Spleen (tissue), 11 donors: ENCODE results near the gene HSPB8. TPM values are rescaled to one million over a fixed set of nuclear protein-coding genes. Genes with fewer than 3 reads are reported as not detected.

Source experiments
- DNase-seq: peaks from one replicate; pipeline ENCODE4 v3.0.0-alpha.2; 2020
- H3K27ac ChIP-seq, 8 donors: fragments of 200-600 bp; sonication (generic) in 7 of 8; 1 replicate in 4 of 8; 2 replicates in 4 of 8; pipeline versions ENCODE4 v1.5.0 to v1.8.0; 2016 to 2021; ENCODE audit warnings: inconsistent platforms in 4 of 8, mild to moderate bottlenecking in 4 of 8, moderate library complexity in 1 of 8
- H3K27me3 ChIP-seq, 7 donors: fragments of 200-600 bp; sonication (generic) in 6 of 7; replicated peaks in 1 of 7; 1 replicate in 4 of 7; 2 replicates in 3 of 7; pipeline versions ENCODE4 v1.5.0 to v1.8.0; 2016 to 2021; ENCODE audit warnings: inconsistent platforms in 3 of 7, mild to moderate bottlenecking in 1 of 7
- H3K36me3 ChIP-seq, 6 donors: fragments of 200-600 bp; sonication (generic) in 5 of 6; 1 replicate in 4 of 6; 2 replicates in 2 of 6; pipeline versions ENCODE4 v1.5.0 to v1.8.0; 2016 to 2021; ENCODE audit warnings: inconsistent platforms in 2 of 6
- H3K4me1 ChIP-seq, 6 donors: fragments of 200-600 bp; sonication (generic) in 5 of 6; 1 replicate in 3 of 6; 2 replicates in 3 of 6; pipeline versions ENCODE4 v1.5.0 to v1.8.0; 2016 to 2021; ENCODE audit warnings: inconsistent platforms in 3 of 6
- H3K4me3 ChIP-seq, 8 donors: fragments of 200-600 bp; sonication (generic) in 7 of 8; 1 replicate in 4 of 8; 2 replicates in 4 of 8; pipeline versions ENCODE4 v1.5.0 to v1.8.0; 2016 to 2021; ENCODE audit warnings: inconsistent platforms in 4 of 8, mild to moderate bottlenecking in 4 of 8, moderate library complexity in 2 of 8
- H3K9me3 ChIP-seq, 8 donors: fragments of 200-600 bp; sonication (generic) in 7 of 8; 1 replicate in 4 of 8; 2 replicates in 4 of 8; pipeline versions ENCODE4 v1.5.0 to v1.8.0; 2016 to 2021; ENCODE audit warnings: inconsistent platforms in 4 of 8
- POLR2A ChIP-seq, 3 donors: fragments of 450-650 bp; IDR thresholded peaks; one replicate each; pipeline ENCODE4 v1.5.1; 2017; ENCODE audit warnings: antibody characterized with exemption in 3 of 3, mild to moderate bottlenecking in 1 of 3
- POLR2AphosphoS5 ChIP-seq, 3 donors: sonication (generic); formaldehyde crosslinking; IDR thresholded peaks; one replicate each; pipeline ENCODE4 v1.5.1; 2017; ENCODE audit warnings: antibody characterized with exemption in 3 of 3
- WGBS, 5 donors: extraction: QIAGEN DNeasy Blood & Tissue Kit in 3 of 5; methylation state at CpG; one replicate each; pipeline versions ENCODE4 v1.1.5 to v1.1.7; 2013 to 2018; 5-methylcytosine and 5-hydroxymethylcytosine counted together
- intact Hi-C: fragments of 100-400 bp; cut with DNase I; formaldehyde crosslinking; loops from one replicate; pipeline ENCODE4 v1.15.0; 2023; ENCODE audit warnings: low total_unique reads
- polyA plus RNA-seq, 3 donors: library from polyadenylated mRNA; stranded (reverse); fragments of 200-250 nt; gene quantifications; one replicate each; pipeline ENCODE4 v1.2.1, GENCODE V29; 2013
- total RNA-seq, 7 donors: library from RNA; depleted of rRNA in 3 of 7; stranded (reverse); fragments of >200 nt in 3 of 7; fragmentation: NEBNext Ultra II Directional in 4 of 7; extraction: Animal tissue kit (Norgen Biotek cat#: 25700) in 4 of 7; gene quantifications; one replicate each; pipeline versions ENCODE4 v1.1.0 to v1.2.1, GENCODE V29; 2016 to 2021
- TF ChIP-seq, protein P1 (sequence below), 11 experiments: fragments of 200-600 bp in 7 of 11; fragments of 450-650 bp in 4 of 11; sonication (generic) in 4 of 11; IDR thresholded peaks in 8 of 11; conservative IDR thresholded peaks in 3 of 11; 1 replicate in 7 of 11; 2 replicates in 4 of 11; pipeline versions ENCODE4 v1.4.0 to v1.8.0; 2016 to 2021; ENCODE audit warnings: antibody characterized with exemption in 11 of 11, inconsistent platforms in 4 of 11, mild to moderate bottlenecking in 1 of 11
- donor health status: healthy with polysubstance abuse.
- donor health status: DM: no; HTN: no; CAD: no; lungs with moderate emphysema.
- donor health status: DM: no; HTN: no; CAD: no.
- donor health status: Bipolar disorder and iron deficiency.
- donor health status: healthy.
- donor health status: DM: no; HTN: no; CAD: no.
- donor health status: DM: yes; HTN: yes; CAD: no.

Gene HSPB8
- total and polyA plus RNA-seq, 10 donors = 14.1 to 109 (median 50.0) TPM

DNA sequence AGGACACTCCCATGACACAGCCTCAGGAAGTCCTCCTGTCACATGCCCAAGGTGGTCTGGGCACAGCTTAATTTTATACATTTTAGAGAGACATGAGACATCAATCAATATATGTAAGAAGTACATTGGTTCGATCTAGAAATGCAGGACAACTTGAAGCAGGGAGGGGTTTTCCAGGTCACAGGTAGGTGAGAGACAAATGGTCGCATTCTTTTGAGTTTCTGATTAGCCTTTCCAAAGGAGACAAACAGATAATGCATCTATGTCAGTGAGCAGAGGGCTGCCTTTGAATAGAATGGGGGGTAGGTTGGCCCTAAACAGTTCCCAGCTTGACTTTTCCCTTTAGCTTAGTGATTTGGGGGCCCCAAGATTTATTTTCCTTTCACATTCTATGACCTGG is 2.5 kb downstream of the HSPB8 start:
- DNase-seq = no peak
- Histone ChIP-seq H3K27me3 (peaks cover 0 to 30% (median 0%) of the 10 kb centered on the region in 7 donors), H3K36me3 (no peaks in the 10 kb centered on the region), H3K27ac (peak overlapping the region; percentile 54 to 85 (median 80)), H3K9me3 (no peaks in the 10 kb centered on the region), H3K4me3 (peak overlapping the region; percentile 27 to 73 (median 48)), H3K4me1 (peaks cover 0 to 45% (median 7%) of the 10 kb centered on the region in 6 donors)
- 49 to 68% (median 57%) methylated on average over 2 of the region's 2 CpGs for WGBS, 5 donors
- intact Hi-C loops = loop anchor here (10.0 kb wide), 1 partner anchor 74 kb away; no protein-coding TSS in a partner anchor
- no peak for TF ChIP-seq POLR2AphosphoS5 (IDR thresholded peaks at IDR 0.05)

DNA sequence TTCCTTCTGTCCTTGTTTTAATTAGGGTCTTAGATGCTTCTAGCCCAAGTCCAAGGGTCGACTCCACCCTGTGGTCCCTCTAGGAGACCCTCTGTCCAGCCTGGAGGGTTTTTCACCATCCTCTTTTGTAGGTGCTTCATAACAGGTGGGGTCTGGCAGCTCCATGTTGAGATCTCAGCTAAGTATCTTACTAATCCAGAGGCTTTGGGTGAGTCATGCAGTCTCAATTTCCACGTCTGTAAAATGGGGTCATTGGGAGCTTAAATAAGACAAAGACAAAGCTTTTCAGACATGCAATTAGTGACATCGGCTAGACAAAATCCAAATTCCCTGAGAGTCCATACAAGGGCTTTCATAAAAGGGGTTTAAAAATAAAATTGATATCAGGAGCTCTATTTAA is 3.2 kb downstream of the HSPB8 start:
- H3K27ac ChIP-seq = peak overlapping the region; percentile 27 to 85 (median 80)
- 58 to 67% (median 58%) methylated on average over 3 of the region's 3 CpGs for WGBS, 5 donors
- peaks cover 0 to 23% (median 0%) of the 10 kb centered on the region in 7 donors for H3K27me3 ChIP-seq
- TF ChIP-seq, protein P1, sequence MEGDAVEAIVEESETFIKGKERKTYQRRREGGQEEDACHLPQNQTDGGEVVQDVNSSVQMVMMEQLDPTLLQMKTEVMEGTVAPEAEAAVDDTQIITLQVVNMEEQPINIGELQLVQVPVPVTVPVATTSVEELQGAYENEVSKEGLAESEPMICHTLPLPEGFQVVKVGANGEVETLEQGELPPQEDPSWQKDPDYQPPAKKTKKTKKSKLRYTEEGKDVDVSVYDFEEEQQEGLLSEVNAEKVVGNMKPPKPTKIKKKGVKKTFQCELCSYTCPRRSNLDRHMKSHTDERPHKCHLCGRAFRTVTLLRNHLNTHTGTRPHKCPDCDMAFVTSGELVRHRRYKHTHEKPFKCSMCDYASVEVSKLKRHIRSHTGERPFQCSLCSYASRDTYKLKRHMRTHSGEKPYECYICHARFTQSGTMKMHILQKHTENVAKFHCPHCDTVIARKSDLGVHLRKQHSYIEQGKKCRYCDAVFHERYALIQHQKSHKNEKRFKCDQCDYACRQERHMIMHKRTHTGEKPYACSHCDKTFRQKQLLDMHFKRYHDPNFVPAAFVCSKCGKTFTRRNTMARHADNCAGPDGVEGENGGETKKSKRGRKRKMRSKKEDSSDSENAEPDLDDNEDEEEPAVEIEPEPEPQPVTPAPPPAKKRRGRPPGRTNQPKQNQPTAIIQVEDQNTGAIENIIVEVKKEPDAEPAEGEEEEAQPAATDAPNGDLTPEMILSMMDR (IDR thresholded peaks at IDR 0.05 in 8 of 11, conservative IDR thresholded peaks at IDR 0.05 in 3 of 11) = no peak
- TF ChIP-seq POLR2A (IDR thresholded peaks at IDR 0.05) (no peak), POLR2AphosphoS5 (IDR thresholded peaks at IDR 0.05) (no peak)
- intact Hi-C loops = loop anchor here (10.0 kb wide), 1 partner anchor 73 kb away; no protein-coding TSS in a partner anchor
- H3K9me3 ChIP-seq = no peaks in the 10 kb centered on the region
- H3K4me3 ChIP-seq = peak overlapping the region; percentile 27 to 73 (median 48)
- H3K36me3 ChIP-seq = peaks cover 0 to 3% (median 0%) of the 10 kb centered on the region in 6 donors
- no peak for DNase-seq
- H3K4me1 ChIP-seq = peaks cover 0 to 52% (median 9%) of the 10 kb centered on the region in 6 donors

DNA sequence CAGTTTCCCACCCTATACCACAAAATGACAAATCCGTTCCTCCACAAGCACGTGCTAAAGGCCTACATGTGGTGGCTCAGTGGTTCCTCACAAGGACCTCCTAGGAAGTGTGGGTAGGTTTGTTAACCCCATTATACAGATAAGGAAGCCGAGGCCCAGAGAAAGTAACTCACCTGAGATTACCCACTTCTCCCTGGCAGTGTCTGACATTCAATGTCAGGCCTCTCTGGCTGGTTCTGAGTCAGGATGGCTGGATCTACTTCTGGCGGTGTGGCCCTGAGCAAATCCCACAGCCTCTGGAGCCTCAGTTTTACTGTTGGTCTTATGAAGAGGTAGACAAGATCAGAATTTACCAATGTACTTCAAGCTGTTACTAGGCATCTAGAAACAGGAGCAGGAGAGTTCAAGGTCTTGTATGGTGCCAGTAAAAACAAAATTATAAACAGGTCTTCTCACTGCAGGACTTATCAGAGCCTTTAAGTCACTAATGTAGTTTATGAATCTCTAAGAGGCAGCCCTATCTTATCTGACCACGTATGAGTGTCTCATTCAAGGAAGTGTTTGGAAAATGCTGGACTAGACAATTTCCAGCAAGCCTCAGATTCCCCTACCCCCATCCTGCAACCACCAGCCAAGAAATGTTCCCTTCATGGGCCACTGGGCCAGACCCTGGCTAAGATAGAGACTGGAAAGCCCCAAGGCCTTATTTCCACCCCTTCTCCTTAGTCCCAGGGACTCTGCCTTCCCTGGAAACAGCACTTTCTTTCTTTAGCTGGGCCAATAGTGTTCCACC is 4.2 kb downstream of the HSPB8 start:
- H3K36me3 ChIP-seq = peaks cover 0 to 12% (median 0%) of the 10 kb centered on the region in 6 donors
- peaks cover 0 to 19% (median 0%) of the 10 kb centered on the region in 7 donors for H3K27me3 ChIP-seq
- intact Hi-C loops = loop anchor here (10.0 kb wide), 1 partner anchor 72 kb away; no protein-coding TSS in a partner anchor
- H3K4me1 ChIP-seq = peaks cover 0 to 62% (median 15%) of the 10 kb centered on the region in 6 donors
- no peak for DNase-seq
- H3K9me3 ChIP-seq = no peaks in the 10 kb centered on the region
- 49 to 66% (median 58%) methylated on average over 5 of the region's 5 CpGs for WGBS, 5 donors
- peak overlapping the region; percentile 27 to 85 (median 80) for H3K27ac ChIP-seq
- TF ChIP-seq POLR2A (IDR thresholded peaks at IDR 0.05) = no peak
- no peak for TF ChIP-seq POLR2AphosphoS5 (IDR thresholded peaks at IDR 0.05)
- TF ChIP-seq, protein P1 (IDR thresholded peaks at IDR 0.05 in 8 of 11, conservative IDR thresholded peaks at IDR 0.05 in 3 of 11) = no peak
- peak overlapping the region in 7 of 8 donors; percentile 33 to 73 (median 48) for H3K4me3 ChIP-seq

DNA sequence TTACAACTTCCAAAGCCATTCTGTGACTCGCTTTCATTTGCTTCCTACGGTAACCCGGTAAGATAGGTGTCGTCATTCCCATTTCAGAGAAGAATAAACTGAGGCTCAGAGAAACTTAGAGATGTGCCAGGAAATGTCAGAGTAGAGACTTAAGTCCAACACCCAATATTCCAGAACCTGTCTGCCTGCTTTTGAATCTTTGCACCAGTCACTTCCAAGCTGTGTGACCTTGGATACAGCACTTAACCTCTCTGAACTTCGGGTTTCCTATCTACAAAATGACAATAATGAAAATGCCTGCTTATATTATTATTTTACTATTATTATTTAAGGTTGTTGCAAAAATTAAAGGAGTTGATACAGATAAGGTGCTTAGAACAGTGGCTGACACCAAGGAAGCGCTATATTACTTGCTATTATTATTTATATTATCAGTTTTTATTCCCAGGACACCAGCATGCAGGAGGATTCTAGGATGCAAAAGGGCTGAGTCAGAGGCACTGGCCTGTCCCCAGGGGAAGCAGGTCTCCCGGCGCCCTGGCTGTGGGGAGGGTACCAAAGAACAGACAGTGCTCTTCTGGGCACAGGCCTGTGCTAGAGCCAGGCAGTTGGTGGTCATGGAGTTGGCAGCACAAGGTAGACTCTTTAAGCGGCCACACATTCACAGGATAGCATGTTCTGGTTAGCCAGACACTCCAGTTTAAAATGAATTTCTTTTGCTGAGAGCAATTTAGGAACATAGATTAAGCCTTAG is 5.4 kb downstream of the HSPB8 start:
- Histone ChIP-seq H3K36me3 (peaks cover 0 to 12% (median 0%) of the 10 kb centered on the region in 6 donors), H3K27ac (peak overlapping the region; percentile 39 to 85 (median 80)), H3K4me3 (peak overlapping the region in 6 of 8 donors; percentile 0 to 73 (median 50)), H3K9me3 (no peaks in the 10 kb centered on the region), H3K4me1 (peaks cover 4 to 68% (median 21%) of the 10 kb centered on the region in 6 donors), H3K27me3 (peaks cover 0 to 7% (median 0%) of the 10 kb centered on the region in 7 donors)
- 65 to 82% (median 75%) methylated on average over 9 of the region's 9 CpGs for WGBS, 5 donors
- intact Hi-C loops = loop anchor here (10.0 kb wide), 1 partner anchor 71 kb away; no protein-coding TSS in a partner anchor
- no peak for DNase-seq
- TF ChIP-seq POLR2AphosphoS5 (IDR thresholded peaks at IDR 0.05) (no peak), POLR2A (IDR thresholded peaks at IDR 0.05) (no peak)
- TF ChIP-seq, protein P1 (IDR thresholded peaks at IDR 0.05 in 8 of 11, conservative IDR thresholded peaks at IDR 0.05 in 3 of 11) = no peak
